Panc1 (cell line): ENCODE measurements around the gene PIGK. TPM values are rescaled to one million over a fixed set of nuclear protein-coding genes. Genes with fewer than 3 reads are reported as not detected.

Experiments
- ATAC-seq: fragments of 200-7000 bp; cut with Tn5 transposase; 2 replicates; pipeline ENCODE4 v1.9.1; 2020; ENCODE audit warnings: mild to moderate bottlenecking, moderate library complexity
- BruUV-seq: library from RNA; stranded (reverse); fragments of 400-500 nt; replicated peaks from 2 replicates; lab custom pipeline; 2021; lab: Mats Ljungman, UMichigan
- CTCF ChIA-PET: fragments of 300-600 bp; sonication (Branson Sonifier 250); formaldehyde crosslinking; loops from one replicate; lab custom pipeline; 2022; ENCODE audit warnings: antibody characterized with exemption; lab: Charles Lee
- POLR2A ChIA-PET: fragments of 300-600 bp; sonication (Branson Sonifier 250); formaldehyde crosslinking; loops from one replicate; lab custom pipeline; 2022; ENCODE audit warnings: antibody characterized with exemption; lab: Charles Lee
- DNase-seq: peaks from one replicate; pipeline ENCODE4 v3.0.0-alpha.2; 2010; ENCODE audit warnings: low read depth, low spot score
- H3K27ac ChIP-seq: 2 replicates; pipeline ENCODE4 v1.5.1; 2011; ENCODE audit warnings: mild to moderate bottlenecking, low read length, inconsistent platforms
- H3K27me3 ChIP-seq: fragments of 200-500 bp; sonication (Bioruptor generic); 2 replicates; pipeline ENCODE4 v1.6.0; 2014; ENCODE audit warnings: low read length, inconsistent platforms; ENCODE audit not compliant: control insufficient read depth, insufficient read depth
- H3K36me3 ChIP-seq: fragments of 200-500 bp; sonication (Bioruptor generic); 2 replicates; pipeline ENCODE4 v1.5.1; 2014; ENCODE audit warnings: inconsistent platforms, mild to moderate bottlenecking, low read length, moderate library complexity; ENCODE audit not compliant: control insufficient read depth, insufficient read depth
- H3K4me1 ChIP-seq: 2 replicates; pipeline ENCODE4 v1.5.1; 2011; ENCODE audit warnings: inconsistent platforms, mild to moderate bottlenecking, low read length, moderate library complexity; ENCODE audit not compliant: control insufficient read depth, insufficient read depth
- H3K4me3 ChIP-seq, 2 experiments: 2 replicates each; pipeline ENCODE4 v1.5.1; 2011 to 2012; ENCODE audit warnings: low read depth in 2 of 2, low read length in 2 of 2, mild to moderate bottlenecking in 2 of 2, inconsistent platforms in 1 of 2, moderate library complexity in 1 of 2
- H3K9me3 ChIP-seq: fragments of 200-500 bp; sonication (Bioruptor generic); 2 replicates; pipeline ENCODE4 v1.5.1; 2014; ENCODE audit warnings: low read depth, mild to moderate bottlenecking, inconsistent platforms, low read length, moderate library complexity; ENCODE audit not compliant: control insufficient read depth, insufficient read depth
- CTCF ChIP-seq: fragments of 450-650 bp; IDR thresholded peaks from 2 replicates; pipeline ENCODE4 v1.5.1; 2017; ENCODE audit warnings: mild to moderate bottlenecking
- POLR2AphosphoS5 ChIP-seq: IDR thresholded peaks from 2 replicates; pipeline ENCODE4 v1.6.1; 2012; ENCODE audit warnings: mild to moderate bottlenecking, low read depth, low read length, moderate library complexity
- SIN3A ChIP-seq: IDR thresholded peaks from 2 replicates; pipeline ENCODE4 v1.6.1; 2012; ENCODE audit warnings: low read depth, mild to moderate bottlenecking, low read length, moderate library complexity, borderline replicate concordance; ENCODE audit not compliant: insufficient read depth
- TCF7L2 ChIP-seq: IDR thresholded peaks from 2 replicates; pipeline ENCODE4 v1.6.1; 2011; ENCODE audit warnings: mild to moderate bottlenecking, low read depth, low read length, inconsistent platforms
- in situ Hi-C: cut with HindIII; loops from 2 replicates; pipeline ENCODE4 v1.10.0; 2016; ENCODE audit warnings: low sequenced_read_pairs, low pct_unique_long_range_greater_than_20kb
- intact Hi-C: fragments of 100-400 bp; cut with micrococcal nuclease; formaldehyde crosslinking; loops from one replicate; pipeline ENCODE4 v1.10.0; 2022; ENCODE audit not compliant: unreplicated experiment
- total RNA-seq: library from RNA; stranded (reverse); gene quantifications from one replicate; pipeline ENCODE4 v1.2.1, GENCODE V29; 2021; ENCODE audit not compliant: unreplicated experiment
- TF ChIP-seq, protein P1 (sequence below), 2 experiments: IDR thresholded peaks; 2 replicates each; pipeline ENCODE4 v1.6.1; 2011 to 2012; ENCODE audit warnings: low read depth in 2 of 2, control low read depth in 1 of 2, low read length in 1 of 2, mild to moderate bottlenecking in 1 of 2, moderate library complexity in 1 of 2; ENCODE audit not compliant: insufficient read depth in 1 of 2

PIGK gene
- total RNA-seq, 1 experiment from 2014 or later, result 26.8 TPM

- intact Hi-C loops, result no loop called here
- CTCF ChIA-PET, result interaction anchor here (0.6 kb wide), 1 partner anchor 19 kb away, joined by 5 read pairs; no protein-coding TSS in a partner anchor
Measured at GRCh38 chr1:77081834-77082233, 137.4 kb downstream of the PIGK start.

GRCh38 chr1:77076759-77077158 is 142.5 kb downstream of the PIGK start:
- intact Hi-C loops, result no loop called here

More at GRCh38 chr1:77081834-77082233, 137.4 kb downstream of the PIGK start:
- ATAC-seq (no peak), DNase-seq (no peak)
- H3K4me3 ChIP-seq, result no peak overlapping the region
- BruUV-seq, result no TSS peak
- POLR2A ChIA-PET, result no interaction called here
- no peak for TF ChIP-seq TCF7L2
- no peak for TF ChIP-seq SIN3A
- TF ChIP-seq, protein P1, sequence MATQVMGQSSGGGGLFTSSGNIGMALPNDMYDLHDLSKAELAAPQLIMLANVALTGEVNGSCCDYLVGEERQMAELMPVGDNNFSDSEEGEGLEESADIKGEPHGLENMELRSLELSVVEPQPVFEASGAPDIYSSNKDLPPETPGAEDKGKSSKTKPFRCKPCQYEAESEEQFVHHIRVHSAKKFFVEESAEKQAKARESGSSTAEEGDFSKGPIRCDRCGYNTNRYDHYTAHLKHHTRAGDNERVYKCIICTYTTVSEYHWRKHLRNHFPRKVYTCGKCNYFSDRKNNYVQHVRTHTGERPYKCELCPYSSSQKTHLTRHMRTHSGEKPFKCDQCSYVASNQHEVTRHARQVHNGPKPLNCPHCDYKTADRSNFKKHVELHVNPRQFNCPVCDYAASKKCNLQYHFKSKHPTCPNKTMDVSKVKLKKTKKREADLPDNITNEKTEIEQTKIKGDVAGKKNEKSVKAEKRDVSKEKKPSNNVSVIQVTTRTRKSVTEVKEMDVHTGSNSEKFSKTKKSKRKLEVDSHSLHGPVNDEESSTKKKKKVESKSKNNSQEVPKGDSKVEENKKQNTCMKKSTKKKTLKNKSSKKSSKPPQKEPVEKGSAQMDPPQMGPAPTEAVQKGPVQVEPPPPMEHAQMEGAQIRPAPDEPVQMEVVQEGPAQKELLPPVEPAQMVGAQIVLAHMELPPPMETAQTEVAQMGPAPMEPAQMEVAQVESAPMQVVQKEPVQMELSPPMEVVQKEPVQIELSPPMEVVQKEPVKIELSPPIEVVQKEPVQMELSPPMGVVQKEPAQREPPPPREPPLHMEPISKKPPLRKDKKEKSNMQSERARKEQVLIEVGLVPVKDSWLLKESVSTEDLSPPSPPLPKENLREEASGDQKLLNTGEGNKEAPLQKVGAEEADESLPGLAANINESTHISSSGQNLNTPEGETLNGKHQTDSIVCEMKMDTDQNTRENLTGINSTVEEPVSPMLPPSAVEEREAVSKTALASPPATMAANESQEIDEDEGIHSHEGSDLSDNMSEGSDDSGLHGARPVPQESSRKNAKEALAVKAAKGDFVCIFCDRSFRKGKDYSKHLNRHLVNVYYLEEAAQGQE (IDR thresholded peaks at IDR 0.05; ENCODE audit: insufficient read depth in 1 of 2, low read depth in 2 of 2, low read length in 1 of 2), result no peak
- no peak for TF ChIP-seq POLR2AphosphoS5
- no peak for TF ChIP-seq CTCF
- H3K4me1 ChIP-seq, result no peaks in the 10 kb centered on the region
- H3K36me3 ChIP-seq, result no peaks in the 10 kb centered on the region
- no peak overlapping the region for H3K27ac ChIP-seq
- in situ Hi-C loops, result no loop called here
- H3K9me3 ChIP-seq, result no peaks in the 10 kb centered on the region
- H3K27me3 ChIP-seq, result no peaks in the 10 kb centered on the region

More at GRCh38 chr1:77076759-77077158, 142.5 kb downstream of the PIGK start:
- in situ Hi-C loops, result no loop called here
- DNase-seq (no peak), ATAC-seq (no peak)
- ChIA-PET POLR2A (no interaction called here), CTCF (no interaction called here)
- TF ChIP-seq CTCF, result no peak
- TF ChIP-seq, protein P1 (IDR thresholded peaks at IDR 0.05; ENCODE audit: insufficient read depth in 1 of 2, low read depth in 2 of 2, low read length in 1 of 2), result no peak
- no peak for TF ChIP-seq SIN3A
- TF ChIP-seq POLR2AphosphoS5, result no peak
- no peak for TF ChIP-seq TCF7L2
- Histone ChIP-seq H3K36me3 (no peaks in the 10 kb centered on the region), H3K9me3 (no peaks in the 10 kb centered on the region), H3K4me1 (no peaks in the 10 kb centered on the region), H3K27me3 (no peaks in the 10 kb centered on the region), H3K4me3 (no peak overlapping the region), H3K27ac (no peak overlapping the region)
- no TSS peak for BruUV-seq
